Hepatocyte (in vitro differentiated cells): Measurements from ENCODE around the gene ABCF1. TPM values are rescaled to one million over a fixed set of nuclear protein-coding genes. Genes with fewer than 3 reads are reported as not detected.

Experiments used
- DNase-seq: peaks from one replicate; pipeline ENCODE4 v3.0.0-alpha.2; 2016; ENCODE audit warnings: low spot score
- H2AFZ ChIP-seq: fragments of 200-600 bp; sonication (generic); 2 replicates; pipeline ENCODE4 v1.6.0; 2016; ENCODE audit warnings: antibody characterized with exemption, mild to moderate bottlenecking
- H3K27ac ChIP-seq: fragments of 200-600 bp; sonication (generic); 2 replicates; pipeline ENCODE4 v1.5.1; 2016; ENCODE audit warnings: mild to moderate bottlenecking
- H3K27me3 ChIP-seq: fragments of 200-600 bp; sonication (generic); 2 replicates; pipeline ENCODE4 v1.6.1; 2016
- H3K36me3 ChIP-seq: fragments of 200-600 bp; sonication (generic); replicated peaks from 2 replicates; pipeline ENCODE4 v1.5.1; 2016; ENCODE audit warnings: low read depth; ENCODE audit not compliant: insufficient read depth
- H3K4me1 ChIP-seq: fragments of 200-600 bp; sonication (generic); 2 replicates; pipeline ENCODE4 v1.5.1; 2016; ENCODE audit warnings: mild to moderate bottlenecking, moderate library complexity; ENCODE audit not compliant: insufficient read depth
- H3K4me2 ChIP-seq: fragments of 200-600 bp; sonication (generic); 2 replicates; pipeline ENCODE4 v1.6.0; 2016
- H3K4me3 ChIP-seq: fragments of 200-600 bp; sonication (generic); 2 replicates; pipeline ENCODE4 v1.5.1; 2016; ENCODE audit warnings: mild to moderate bottlenecking
- H3K79me2 ChIP-seq: fragments of 200-600 bp; sonication (generic); 2 replicates; pipeline ENCODE4 v1.6.0; 2017; ENCODE audit warnings: mild to moderate bottlenecking
- H3K9me2 ChIP-seq: fragments of 200-600 bp; sonication (generic); replicated peaks from 2 replicates; pipeline ENCODE4 v1.6.0; 2017; ENCODE audit warnings: mild to moderate bottlenecking; ENCODE audit not compliant: insufficient read depth
- H3K9me3 ChIP-seq: fragments of 200-600 bp; sonication (generic); 2 replicates; pipeline ENCODE4 v1.5.1; 2016; ENCODE audit warnings: low read depth, mild to moderate bottlenecking
- H4K20me1 ChIP-seq: fragments of 200-600 bp; sonication (generic); 2 replicates; pipeline ENCODE4 v1.6.0; 2016; ENCODE audit warnings: mild to moderate bottlenecking; ENCODE audit not compliant: insufficient read depth, poor library complexity, severe bottlenecking
- EZH2 ChIP-seq: fragments of 200-600 bp; sonication (generic); IDR thresholded peaks from 2 replicates; pipeline ENCODE4 v1.6.1; 2016; ENCODE audit warnings: antibody characterized with exemption, mild to moderate bottlenecking, borderline replicate concordance
- EZH2phosphoT487 ChIP-seq: fragments of 200-600 bp; sonication (generic); IDR thresholded peaks from one replicate; pipeline ENCODE4 v1.6.1; 2018; ENCODE audit warnings: antibody characterized with exemption, mild to moderate bottlenecking, low read depth, moderate library complexity; ENCODE audit not compliant: unreplicated experiment, severe bottlenecking
- WGBS: methylation state at CpG from one replicate; pipeline ENCODE4 v1.1.6; 2016; ENCODE audit warnings: low lambda C conversion rate; ENCODE audit errors: missing lambda C conversion rate; 5-methylcytosine and 5-hydroxymethylcytosine counted together
- polyA plus RNA-seq: library from polyadenylated mRNA; unstranded; fragments of >200 nt; fragmentation: Nextera tagmentation; extraction: Ambion mirVana; gene quantifications from 2 replicates; pipeline ENCODE4 v1.2.1, GENCODE V29; 2016
- total RNA-seq: library from RNA; depleted of rRNA; stranded (reverse); fragments of >200 nt; gene quantifications from 2 replicates; pipeline ENCODE4 v1.2.3, GENCODE V29; 2014
- TF ChIP-seq, protein P1 (sequence below): fragments of 200-600 bp; sonication (generic); IDR thresholded peaks from 2 replicates; pipeline ENCODE4 v1.5.1; 2016; ENCODE audit warnings: antibody characterized with exemption, mild to moderate bottlenecking; ENCODE audit not compliant: poor library complexity

ABCF1 gene
- total and polyA plus RNA-seq, 2 experiments from 2014 or later: 36.5 to 62.0 TPM

GRCh38 chr6:30533460-30534294 lies 37.6 kb upstream of the ABCF1 start:
- H3K9me3 ChIP-seq: no peaks in the 10 kb centered on the region
- no peaks in the 10 kb centered on the region for H3K9me2 ChIP-seq
- no peaks in the 10 kb centered on the region for H4K20me1 ChIP-seq
- 85% methylated on average over 15 of the region's 15 CpGs for WGBS
- peak; percentile 25 for DNase-seq
- no peak overlapping the region for H3K4me2 ChIP-seq
- H3K4me1 ChIP-seq: no peaks in the 10 kb centered on the region
- no peak overlapping the region for H2AFZ ChIP-seq
- no peaks in the 10 kb centered on the region for H3K79me2 ChIP-seq
- no peak overlapping the region for H3K27ac ChIP-seq
- no peaks in the 10 kb centered on the region for H3K27me3 ChIP-seq
- H3K4me3 ChIP-seq: no peak overlapping the region
- no peaks in the 10 kb centered on the region for H3K36me3 ChIP-seq
- TF ChIP-seq, protein P1, sequence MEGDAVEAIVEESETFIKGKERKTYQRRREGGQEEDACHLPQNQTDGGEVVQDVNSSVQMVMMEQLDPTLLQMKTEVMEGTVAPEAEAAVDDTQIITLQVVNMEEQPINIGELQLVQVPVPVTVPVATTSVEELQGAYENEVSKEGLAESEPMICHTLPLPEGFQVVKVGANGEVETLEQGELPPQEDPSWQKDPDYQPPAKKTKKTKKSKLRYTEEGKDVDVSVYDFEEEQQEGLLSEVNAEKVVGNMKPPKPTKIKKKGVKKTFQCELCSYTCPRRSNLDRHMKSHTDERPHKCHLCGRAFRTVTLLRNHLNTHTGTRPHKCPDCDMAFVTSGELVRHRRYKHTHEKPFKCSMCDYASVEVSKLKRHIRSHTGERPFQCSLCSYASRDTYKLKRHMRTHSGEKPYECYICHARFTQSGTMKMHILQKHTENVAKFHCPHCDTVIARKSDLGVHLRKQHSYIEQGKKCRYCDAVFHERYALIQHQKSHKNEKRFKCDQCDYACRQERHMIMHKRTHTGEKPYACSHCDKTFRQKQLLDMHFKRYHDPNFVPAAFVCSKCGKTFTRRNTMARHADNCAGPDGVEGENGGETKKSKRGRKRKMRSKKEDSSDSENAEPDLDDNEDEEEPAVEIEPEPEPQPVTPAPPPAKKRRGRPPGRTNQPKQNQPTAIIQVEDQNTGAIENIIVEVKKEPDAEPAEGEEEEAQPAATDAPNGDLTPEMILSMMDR: no peak
- no peak for TF ChIP-seq EZH2phosphoT487
- no peak for TF ChIP-seq EZH2

DNA sequence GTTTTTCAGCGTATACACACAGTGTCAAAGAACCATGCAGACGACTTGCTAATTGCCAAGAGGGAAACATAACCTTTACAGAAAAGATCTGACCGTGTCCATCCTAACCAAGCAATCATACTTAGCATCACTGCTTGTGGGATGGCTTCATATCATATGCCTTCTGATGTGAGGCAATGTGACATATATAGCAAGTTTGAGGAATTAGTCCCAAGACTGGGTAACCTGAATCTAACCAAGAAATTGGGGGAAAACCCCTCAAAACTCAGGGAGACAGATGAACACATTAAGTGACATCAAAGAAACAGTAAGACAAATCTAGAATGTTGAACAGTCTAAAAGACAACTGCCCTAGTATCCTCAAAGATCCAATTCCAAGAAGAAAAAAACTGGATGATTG lies 33.3 kb upstream of the ABCF1 start:
- no peaks in the 10 kb centered on the region for H3K9me3 ChIP-seq
- H3K9me2 ChIP-seq: no peaks in the 10 kb centered on the region
- H3K4me1 ChIP-seq: no peaks in the 10 kb centered on the region
- TF ChIP-seq EZH2phosphoT487 (no peak), EZH2 (no peak)
- TF ChIP-seq, protein P1: no peak
- no peaks in the 10 kb centered on the region for H3K27me3 ChIP-seq
- DNase-seq: no peak
- WGBS: 70% methylated on average over 3 of the region's 3 CpGs
- no peak overlapping the region for H3K27ac ChIP-seq
- no peaks in the 10 kb centered on the region for H3K79me2 ChIP-seq
- H2AFZ ChIP-seq: no peak overlapping the region
- no peaks in the 10 kb centered on the region for H3K36me3 ChIP-seq
- no peaks in the 10 kb centered on the region for H4K20me1 ChIP-seq
- no peak overlapping the region for H3K4me2 ChIP-seq
- H3K4me3 ChIP-seq: no peak overlapping the region

GRCh38 chr6:30541515-30542403 lies 29.5 kb upstream of the ABCF1 start:
- H3K36me3 ChIP-seq: no peaks in the 10 kb centered on the region
- no peaks in the 10 kb centered on the region for H3K27me3 ChIP-seq
- no peaks in the 10 kb centered on the region for H3K4me1 ChIP-seq

More at GRCh38 chr6:30541515-30542403, 29.5 kb upstream of the ABCF1 start:
- no peak overlapping the region for H3K27ac ChIP-seq
- no peaks in the 10 kb centered on the region for H4K20me1 ChIP-seq
- H3K79me2 ChIP-seq: no peaks in the 10 kb centered on the region
- TF ChIP-seq, protein P1: peak; percentile 99
- TF ChIP-seq EZH2phosphoT487 (no peak), EZH2 (no peak)
- peak; percentile 89 for DNase-seq
- H3K9me2 ChIP-seq: no peaks in the 10 kb centered on the region
- H3K4me2 ChIP-seq: peak overlapping the region; percentile 87
- H2AFZ ChIP-seq: peak overlapping the region; percentile 45
- no peaks in the 10 kb centered on the region for H3K9me3 ChIP-seq
- 28% methylated on average over 23 of the region's 23 CpGs for WGBS
- H3K4me3 ChIP-seq: peak overlapping the region; percentile 51
